GOT3 (cell line): ENCODE measurements around the gene TDRD1.

Experiments
- DNase-seq: peaks from one replicate; lab custom pipeline; 2025; ENCODE audit warnings: mixed read lengths; lab: John Stamatoyannopoulos, UW

Gene TDRD1

DNA sequence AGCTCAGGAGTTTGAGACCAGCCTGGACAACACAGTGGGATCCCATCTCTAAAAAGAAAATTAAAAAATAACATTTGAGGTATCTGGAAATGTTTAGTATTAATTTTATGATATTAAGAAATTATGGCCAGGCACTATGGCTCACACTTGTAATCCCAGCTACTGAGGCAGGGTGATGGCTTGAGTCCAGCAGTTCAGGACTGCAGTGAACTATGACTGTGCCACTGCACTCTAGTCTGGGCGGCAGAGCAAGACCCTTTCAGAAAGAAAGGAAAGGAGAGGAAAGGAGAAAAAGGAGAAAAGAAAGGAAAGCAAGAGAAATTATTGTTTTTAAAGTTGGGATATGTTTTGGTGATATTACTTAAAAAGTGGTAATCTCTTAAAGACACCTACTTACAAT lies 2.6 kb upstream of the TDRD1 start:
- no peak for DNase-seq

DNA sequence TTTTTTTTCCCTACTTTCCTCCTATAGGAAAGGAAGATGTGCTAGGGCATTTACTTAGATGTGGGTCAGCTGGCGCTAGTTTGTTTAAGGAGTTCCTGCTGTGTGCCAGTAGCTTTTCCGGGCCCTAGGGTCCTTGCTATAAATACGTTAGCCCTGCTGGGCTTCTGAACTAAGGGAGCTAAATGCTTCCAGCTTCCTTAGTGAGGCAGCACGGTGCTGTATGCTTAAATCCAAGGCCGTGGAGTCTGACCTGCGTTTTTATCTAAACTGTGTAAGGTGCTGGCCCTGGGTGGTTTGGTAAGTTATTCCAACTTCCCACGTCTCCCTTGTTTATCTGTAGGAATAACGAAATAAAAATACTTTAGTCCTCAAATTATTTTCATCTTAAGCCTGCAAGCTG lies 594 bp downstream of the TDRD1 start:
- no peak for DNase-seq

GRCh38 chr10:114180937-114181336 lies 1.8 kb downstream of the TDRD1 start:
- no peak for DNase-seq

- DNase-seq = no peak
Measured at GRCh38 chr10:114181971-114182370, 2.8 kb downstream of the TDRD1 start.

- no peak for DNase-seq
Measured at GRCh38 chr10:114183563-114183962, 4.4 kb downstream of the TDRD1 start.

DNA sequence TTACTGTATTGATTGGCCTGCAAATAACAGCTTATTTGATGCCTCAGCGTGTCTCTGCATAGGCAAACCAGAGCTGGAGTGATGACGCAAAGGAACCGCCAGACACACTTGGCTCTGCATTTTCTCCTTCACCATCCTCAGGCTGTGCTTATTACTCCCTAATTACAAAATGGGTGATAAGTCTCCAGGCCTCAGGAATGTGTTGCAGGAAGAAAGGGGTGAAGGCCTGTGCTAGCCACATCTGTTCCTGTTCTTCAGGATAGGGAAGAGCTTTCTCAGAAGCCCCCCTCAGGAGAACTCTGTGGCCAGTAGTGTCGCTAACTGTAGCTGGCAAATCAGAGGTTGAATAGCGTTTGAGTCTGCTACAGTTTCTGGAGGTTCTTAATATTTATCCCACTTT lies 5.1 kb downstream of the TDRD1 start:
- DNase-seq = no peak

- DNase-seq = no peak
Measured at GRCh38 chr10:114188001-114188400, 8.8 kb downstream of the TDRD1 start.

DNA sequence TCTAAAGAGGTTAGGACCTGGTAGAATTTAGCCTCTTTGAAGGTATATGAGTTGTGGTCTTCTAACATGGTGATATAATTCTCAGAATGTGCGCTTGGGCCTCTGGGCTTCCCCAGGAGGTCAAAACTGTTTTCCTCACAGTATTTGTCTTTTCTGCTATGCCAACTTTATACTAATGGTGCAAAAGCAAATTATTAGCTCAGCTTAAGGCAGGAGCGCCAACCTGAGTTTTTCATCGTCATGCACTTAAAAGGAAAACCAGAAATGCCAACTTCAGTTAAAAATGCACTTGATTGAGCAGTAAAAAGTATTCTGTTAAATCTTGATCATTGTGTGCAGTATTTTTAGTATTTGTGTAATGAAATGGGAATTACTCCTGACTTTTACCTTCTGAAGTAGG lies 9.7 kb downstream of the TDRD1 start:
- DNase-seq = no peak

GRCh38 chr10:114189700-114190099 lies 10.5 kb downstream of the TDRD1 start:
- no peak for DNase-seq

- DNase-seq = no peak
Measured at GRCh38 chr10:114195079-114195478, 15.9 kb downstream of the TDRD1 start.

GRCh38 chr10:114199239-114199638 lies 20.1 kb downstream of the TDRD1 start:
- DNase-seq = no peak

DNA sequence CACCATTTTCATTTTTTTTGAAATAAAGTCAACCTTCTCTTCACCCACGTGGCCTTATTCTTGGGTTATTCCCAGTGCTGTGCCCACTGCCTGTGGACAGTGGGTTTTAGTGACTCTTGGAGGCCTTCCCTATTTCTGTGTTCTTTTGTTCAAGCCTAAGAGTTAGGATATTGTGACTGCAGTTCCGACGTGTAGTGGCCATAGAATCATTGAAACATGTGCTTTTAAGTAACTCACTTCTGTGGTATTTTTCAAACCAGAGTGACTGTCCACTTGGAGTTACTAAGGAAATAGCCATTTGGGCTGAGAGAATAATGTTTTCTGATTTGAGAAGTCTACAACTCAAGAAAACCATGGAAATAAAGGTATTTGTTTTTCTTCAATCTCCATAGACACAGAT lies 23.7 kb downstream of the TDRD1 start:
- no peak for DNase-seq

DNA sequence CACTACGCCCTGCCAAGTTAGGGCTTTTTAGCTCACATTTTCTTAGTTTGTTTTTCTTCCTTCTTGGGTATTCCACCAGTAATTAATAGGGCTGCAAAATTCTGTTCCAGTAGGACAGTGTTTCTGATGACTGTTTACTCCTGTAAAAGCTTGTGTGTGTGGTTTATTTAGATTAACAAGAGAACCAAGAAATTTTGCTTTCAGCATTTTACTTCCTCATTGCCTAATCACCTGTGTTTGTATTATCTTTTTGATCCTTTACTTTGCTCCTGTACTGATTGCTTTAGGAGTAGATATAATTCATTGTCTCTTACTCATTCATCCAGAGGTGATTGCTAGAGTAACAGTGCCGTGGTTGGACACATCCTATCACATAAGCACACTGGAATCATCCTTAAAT lies 27.7 kb downstream of the TDRD1 start:
- DNase-seq = no peak

DNA sequence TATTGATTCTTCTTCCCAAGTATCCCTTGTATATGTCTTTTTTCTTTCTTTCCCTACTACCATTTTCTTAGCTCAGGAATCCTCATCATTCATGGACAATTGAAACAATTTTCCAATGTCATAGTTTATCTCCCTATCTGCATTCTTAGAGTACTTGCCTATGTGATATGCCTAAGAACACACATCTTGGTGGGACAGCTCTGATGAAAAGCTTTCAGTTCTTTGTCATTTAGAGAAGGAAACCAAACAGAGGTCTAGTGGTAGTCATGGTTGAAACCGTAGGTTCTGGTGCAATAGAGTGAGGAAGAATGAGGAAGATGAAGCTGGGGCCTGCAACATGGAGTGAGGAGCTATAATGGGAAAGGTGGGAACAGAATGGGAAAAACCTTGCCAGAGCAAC lies 28.2 kb downstream of the TDRD1 start:
- DNase-seq = no peak

DNA sequence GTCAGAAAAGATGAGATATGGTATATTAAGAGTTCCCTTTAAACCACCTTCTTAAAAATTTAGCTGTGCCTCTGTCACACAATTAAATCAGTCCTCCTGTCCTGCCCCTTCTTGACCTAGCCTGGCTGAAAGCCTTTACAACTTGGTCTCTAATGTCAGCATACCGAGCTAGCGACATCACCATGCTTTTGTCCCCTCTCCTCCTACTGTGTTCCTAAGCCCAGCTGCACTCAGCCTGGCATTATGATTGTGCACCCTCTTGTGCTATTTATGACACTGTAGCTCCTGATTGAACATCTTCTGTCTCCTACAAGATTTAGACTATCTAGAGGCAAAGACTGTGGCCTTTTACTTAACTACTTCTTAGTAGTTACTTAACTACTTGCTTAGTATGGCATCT lies 29.2 kb downstream of the TDRD1 start:
- DNase-seq = no peak

DNA sequence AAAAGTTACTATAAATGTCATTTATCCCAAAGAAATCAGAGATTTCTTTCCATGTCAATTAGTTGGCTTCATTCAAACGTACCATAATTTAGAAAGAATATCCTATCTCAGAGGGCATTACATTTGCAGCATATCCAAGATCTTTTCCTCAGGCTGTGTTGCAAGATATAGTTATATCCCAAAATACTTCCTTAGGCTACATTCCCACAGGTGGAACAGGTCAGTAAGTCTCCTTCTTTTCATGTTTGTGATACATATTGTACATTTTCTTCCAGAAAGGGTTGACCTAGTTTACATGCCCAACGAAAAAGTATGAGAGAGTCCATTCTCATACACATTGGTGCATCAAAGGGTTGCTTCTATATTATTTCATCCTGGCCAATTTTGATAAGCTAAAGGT lies 33.0 kb downstream of the TDRD1 start:
- no peak for DNase-seq

- no peak for DNase-seq
Measured at GRCh38 chr10:114215033-114215432, 35.9 kb downstream of the TDRD1 start.

DNA sequence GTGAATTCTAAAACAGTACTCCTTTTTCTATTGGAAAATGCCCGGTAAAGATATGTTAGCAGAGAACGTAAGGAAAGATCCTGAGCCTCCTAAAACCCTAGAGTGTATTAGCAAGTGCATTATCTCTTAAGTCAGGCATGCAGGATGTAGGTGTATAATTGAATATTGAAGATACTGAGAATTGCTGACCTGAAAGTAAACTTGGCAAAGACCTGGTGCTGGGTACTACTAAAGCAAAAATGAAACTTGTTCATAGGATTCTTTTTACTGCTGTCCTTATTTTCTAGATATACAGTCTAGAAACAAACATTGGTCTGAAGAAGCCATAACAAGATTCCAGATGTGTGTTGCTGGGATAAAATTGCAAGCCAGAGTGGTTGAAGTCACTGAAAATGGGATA lies 41.1 kb downstream of the TDRD1 start:
- no peak for DNase-seq

- no peak for DNase-seq
Measured at GRCh38 chr10:114221235-114221634, 42.1 kb downstream of the TDRD1 start.

DNA sequence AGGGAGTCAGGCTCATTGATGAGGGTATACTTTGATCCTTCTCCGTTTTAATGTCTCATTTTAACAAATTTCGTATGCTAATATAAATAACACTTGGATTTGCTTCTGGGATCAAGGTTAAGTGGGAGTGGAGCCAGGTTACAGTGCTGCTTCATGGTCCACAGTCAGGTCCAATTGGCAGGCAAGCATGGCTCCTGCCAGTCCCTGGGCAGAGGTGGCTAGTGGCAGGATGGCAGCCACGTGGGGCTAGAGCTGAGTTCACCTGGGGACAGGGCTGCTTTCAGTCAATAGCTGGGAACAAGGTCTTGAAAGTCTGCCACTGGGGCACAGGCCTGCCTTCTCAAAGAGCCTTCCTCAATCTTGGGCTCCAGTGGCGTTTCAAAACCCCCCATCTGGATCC lies 43.9 kb downstream of the TDRD1 start:
- no peak for DNase-seq

DNA sequence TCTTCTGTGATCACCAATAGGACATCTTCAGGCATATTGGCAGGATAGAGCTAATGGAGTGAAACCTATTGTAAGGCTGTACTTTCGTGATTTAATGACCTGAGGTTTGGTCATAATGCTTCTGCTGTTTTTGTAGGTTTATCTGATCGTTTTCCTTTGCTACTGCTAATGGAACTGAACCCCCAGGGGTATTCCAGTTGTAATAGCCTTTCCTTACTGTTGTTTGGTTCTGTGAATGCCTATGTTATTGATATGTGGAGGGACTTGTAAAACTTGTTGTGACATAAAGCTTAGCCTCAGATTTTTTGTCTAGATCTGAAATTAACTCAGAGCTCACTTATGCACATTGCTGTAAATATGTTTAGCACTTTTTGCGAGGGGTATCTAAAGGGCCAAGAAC lies 49.0 kb downstream of the TDRD1 start:
- DNase-seq = no peak

- no peak for DNase-seq
Measured at GRCh38 chr10:114232561-114233176, 53.5 kb downstream of the TDRD1 start.

DNA sequence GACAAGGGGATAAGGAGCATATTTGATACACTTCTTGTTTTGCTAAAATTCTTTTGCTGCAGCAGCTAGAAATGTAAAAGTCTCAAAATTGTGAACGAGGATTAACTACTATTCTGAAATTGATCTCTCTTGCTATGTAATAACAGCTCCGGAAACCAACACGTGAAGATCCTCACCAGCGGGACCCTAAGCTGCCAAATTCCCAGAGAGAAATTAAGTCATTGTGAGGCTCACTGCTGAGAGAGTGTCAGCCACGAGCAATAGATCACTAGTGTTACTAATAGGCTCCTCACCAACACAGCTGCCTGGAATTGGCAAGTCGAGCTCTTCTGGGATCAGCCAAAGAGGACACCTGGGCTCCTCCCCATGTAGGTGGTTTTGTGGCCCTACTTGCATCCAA lies 54.3 kb downstream of the TDRD1 start:
- DNase-seq = no peak

- no peak for DNase-seq
Measured at GRCh38 chr10:114234132-114234531, 55.0 kb downstream of the TDRD1 start.
